ENCODE data around the gene DCDC2C. TPM values are rescaled to one million over a fixed set of nuclear protein-coding genes. Genes with fewer than 3 reads are reported as not detected.

The DCDC2C gene
- polyA plus RNA-seq, 1 donor from 2014 or later: not detected

DNA sequence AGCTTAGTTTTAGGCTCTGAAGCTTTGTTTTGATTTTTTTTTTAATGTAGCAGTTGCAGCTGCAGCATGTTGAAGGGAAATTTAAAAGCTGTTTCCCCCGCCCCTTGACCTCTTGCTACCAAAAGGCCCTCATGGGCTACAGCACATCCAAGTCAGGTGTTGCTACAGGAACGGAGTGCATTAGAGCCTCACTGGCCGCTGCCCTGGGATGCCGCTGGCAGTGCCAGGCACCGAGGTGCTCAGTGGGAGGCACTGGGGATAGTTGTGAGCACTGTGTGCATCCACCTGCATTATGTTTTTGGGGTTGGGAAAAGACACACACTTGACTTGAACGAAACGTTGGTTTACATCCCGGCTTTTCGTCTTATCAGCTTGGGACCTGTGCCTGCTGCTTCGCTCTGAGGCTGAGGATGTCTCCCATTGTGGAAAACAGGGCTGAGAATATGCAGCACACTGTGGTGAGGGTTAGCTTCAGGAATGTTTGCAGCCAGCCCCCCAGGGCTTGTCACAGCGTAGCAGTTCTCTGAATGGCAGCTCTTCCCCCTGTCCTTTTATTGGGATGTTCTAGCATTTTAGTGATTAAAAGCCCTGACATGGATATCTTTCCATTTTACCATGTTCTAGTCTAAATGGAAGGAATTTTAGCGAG is 24.1 kb downstream of the DCDC2C start:
- Histone ChIP-seq H3K27me3 (ENCODE audit: insufficient read depth, low read depth, low read length) (no peaks in the 10 kb centered on the region), H3K9me2 (ENCODE audit: insufficient read depth, low read length) (no peaks in the 10 kb centered on the region), H3K36me3 (ENCODE audit: insufficient read depth, low read length) (no peaks in the 10 kb centered on the region), H3F3A (ENCODE audit: insufficient read depth, low read length, poor library complexity, severe bottlenecking) (no peaks in the 10 kb centered on the region), H3K9me3 (ENCODE audit: low read length) (no peaks in the 10 kb centered on the region), H3K9ac (ENCODE audit: low read length) (no peak overlapping the region), H3K4me3 (ENCODE audit: low read length) (peak overlapping the region; percentile 28), H3K79me2 (replicated peaks; ENCODE audit: insufficient read depth, low read length) (no peaks in the 10 kb centered on the region), H2AFZ (ENCODE audit: low read depth, low read length) (no peak overlapping the region), H3K27ac (ENCODE audit: low read length) (no peak overlapping the region), H3K4me2 (ENCODE audit: low read length) (no peak overlapping the region), H4K20me1 (ENCODE audit: insufficient read depth) (no peaks in the 10 kb centered on the region)
- TF ChIP-seq SMC3 (conservative IDR thresholded peaks at IDR 0.05; ENCODE audit: poor library complexity): no peak
- TF ChIP-seq TAF1 (IDR thresholded peaks at IDR 0.05; ENCODE audit: low read depth): no peak
- TF ChIP-seq REST (IDR thresholded peaks at IDR 0.05; ENCODE audit: borderline replicate concordance): no peak
- no peak for TF ChIP-seq MXI1 (conservative IDR thresholded peaks at IDR 0.05; ENCODE audit: poor library complexity, severe bottlenecking)
- TF ChIP-seq POLR2AphosphoS5 (IDR thresholded peaks at IDR 0.05): no peak
- no peak for TF ChIP-seq RAD21 (conservative IDR thresholded peaks at IDR 0.05)
- TF ChIP-seq EP300 (conservative IDR thresholded peaks at IDR 0.05; ENCODE audit: poor library complexity, severe bottlenecking): no peak
- TF ChIP-seq EZH2 (IDR thresholded peaks at IDR 0.05; ENCODE audit: borderline replicate concordance, insufficient read depth, low read length, poor library complexity, severe bottlenecking): no peak

DNA sequence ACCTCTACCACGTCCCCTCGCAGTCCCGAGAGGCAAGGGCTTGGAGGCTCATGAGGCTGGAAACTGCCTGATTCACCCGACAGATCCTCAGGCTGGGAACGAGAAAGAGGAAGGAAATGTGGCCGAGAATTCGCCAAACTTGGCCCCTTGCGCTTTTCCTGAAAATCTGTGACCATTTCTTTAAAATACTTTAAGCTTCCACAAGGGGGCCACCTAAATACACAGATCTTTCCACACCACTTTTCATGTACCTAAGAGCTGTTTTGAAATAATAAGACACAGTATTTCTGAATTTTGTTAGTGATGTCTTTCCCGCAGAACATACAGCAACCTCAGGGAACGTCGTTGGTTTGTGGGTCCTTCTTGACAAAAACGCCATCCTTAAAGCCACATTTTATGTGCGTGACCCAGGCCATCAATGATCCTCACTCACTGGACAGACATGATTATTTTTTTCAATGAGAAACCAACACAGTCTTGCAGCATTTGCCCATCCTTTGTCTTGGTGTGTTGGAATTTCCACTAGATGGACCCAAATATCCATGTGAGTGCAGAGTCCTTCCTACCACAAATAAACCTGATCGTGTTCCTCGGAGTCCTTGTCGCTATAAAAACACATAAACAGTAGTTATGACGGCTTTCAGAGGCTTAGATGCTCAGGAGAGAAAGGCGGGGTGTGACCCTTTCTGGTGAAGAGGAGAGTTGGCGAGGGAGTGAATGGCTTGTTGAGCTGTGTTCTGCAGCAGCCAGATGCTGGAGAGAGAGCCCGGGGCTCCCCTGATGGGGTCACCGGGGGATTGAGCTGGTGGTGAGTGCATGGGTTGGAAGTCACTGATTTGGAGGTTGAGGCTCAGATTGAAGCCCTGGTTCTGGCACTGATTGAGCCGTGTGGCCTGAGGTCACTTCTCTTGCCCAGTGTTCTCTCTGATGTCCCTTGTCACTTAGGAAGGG is 25.0 kb downstream of the DCDC2C start:
- peak; percentile 84 for TF ChIP-seq RAD21 (conservative IDR thresholded peaks at IDR 0.05)
- TF ChIP-seq CTCF (IDR thresholded peaks at IDR 0.05; ENCODE audit: poor library complexity, severe bottlenecking): peak; percentile 86
- TF ChIP-seq POLR2AphosphoS5 (IDR thresholded peaks at IDR 0.05): peak; percentile 42
- no peak for TF ChIP-seq EZH2 (IDR thresholded peaks at IDR 0.05; ENCODE audit: borderline replicate concordance, insufficient read depth, low read length, poor library complexity, severe bottlenecking)
- TF ChIP-seq TAF1 (IDR thresholded peaks at IDR 0.05; ENCODE audit: low read depth): no peak
- TF ChIP-seq EP300 (conservative IDR thresholded peaks at IDR 0.05; ENCODE audit: poor library complexity, severe bottlenecking): peak; percentile 14
- TF ChIP-seq MXI1 (conservative IDR thresholded peaks at IDR 0.05; ENCODE audit: poor library complexity, severe bottlenecking): no peak
- peak; percentile 84 for TF ChIP-seq SMC3 (conservative IDR thresholded peaks at IDR 0.05; ENCODE audit: poor library complexity)
- no peak for TF ChIP-seq REST (IDR thresholded peaks at IDR 0.05; ENCODE audit: borderline replicate concordance)
- H2AFZ ChIP-seq (ENCODE audit: low read depth, low read length): no peak overlapping the region
- H3K4me3 ChIP-seq (ENCODE audit: low read length): peak overlapping the region; percentile 28

More for the DNA sequence above, 25.0 kb downstream of the DCDC2C start:
- Histone ChIP-seq H3K36me3 (ENCODE audit: insufficient read depth, low read length) (no peaks in the 10 kb centered on the region), H3K27ac (ENCODE audit: low read length) (peak overlapping the region; percentile 42), H3F3A (ENCODE audit: insufficient read depth, low read length, poor library complexity, severe bottlenecking) (no peaks in the 10 kb centered on the region), H3K79me2 (replicated peaks; ENCODE audit: insufficient read depth, low read length) (no peaks in the 10 kb centered on the region), H3K9me2 (ENCODE audit: insufficient read depth, low read length) (no peaks in the 10 kb centered on the region), H3K9ac (ENCODE audit: low read length) (peak overlapping the region; percentile 17), H3K4me2 (ENCODE audit: low read length) (no peak overlapping the region), H3K9me3 (ENCODE audit: low read length) (no peaks in the 10 kb centered on the region), H3K27me3 (ENCODE audit: insufficient read depth, low read depth, low read length) (no peaks in the 10 kb centered on the region), H4K20me1 (ENCODE audit: insufficient read depth) (no peaks in the 10 kb centered on the region)
